PC-3 (cell line): ENCODE measurements around the gene CDCA4. TPM values are rescaled to one million over a fixed set of nuclear protein-coding genes. Genes with fewer than 3 reads are reported as not detected.

ENCODE experiments used
- ATAC-seq: fragments of 200-7000 bp; cut with Tn5 transposase; 2 replicates; pipeline ENCODE4 v1.9.1; 2020; ENCODE audit warnings: mild to moderate bottlenecking, moderate library complexity
- BruUV-seq: library from RNA; stranded (reverse); fragments of 400-500 nt; replicated peaks from 2 replicates; lab custom pipeline; 2021; lab: Mats Ljungman, UMichigan
- CTCF ChIA-PET: fragments of 300-600 bp; sonication (Branson Sonifier 250); formaldehyde crosslinking; loops from one replicate; lab custom pipeline; 2022; ENCODE audit warnings: antibody characterized with exemption; lab: Charles Lee
- POLR2A ChIA-PET: fragments of 300-600 bp; sonication (Branson Sonifier 250); formaldehyde crosslinking; loops from one replicate; lab custom pipeline; 2022; ENCODE audit warnings: antibody characterized with exemption; ENCODE audit not compliant: unreplicated experiment; lab: Charles Lee
- DNase-seq: peaks from one replicate; pipeline ENCODE4 v3.0.0-alpha.2; 2015
- H2AFZ ChIP-seq: fragments of 300-600 bp; sonication (generic); 2 replicates; pipeline ENCODE4 v1.6.0; 2016; ENCODE audit warnings: antibody characterized with exemption, low read length
- H3F3A ChIP-seq: fragments of 300-600 bp; sonication (generic); one replicate; pipeline ENCODE4 v1.6.0; 2017; ENCODE audit warnings: antibody characterized with exemption, low read length, control low read depth, mild to moderate bottlenecking; ENCODE audit not compliant: unreplicated experiment
- H3K27ac ChIP-seq: fragments of 300-600 bp; sonication (generic); 2 replicates; pipeline ENCODE4 v1.5.1; 2016; ENCODE audit warnings: mild to moderate bottlenecking, low read length
- H3K27me3 ChIP-seq: fragments of 300-600 bp; sonication (generic); 2 replicates; pipeline ENCODE4 v1.6.1; 2016; ENCODE audit warnings: low read length, mixed read lengths
- H3K36me3 ChIP-seq: fragments of 300-600 bp; sonication (generic); 2 replicates; pipeline ENCODE4 v1.6.1; 2016; ENCODE audit warnings: low read depth, mixed run types, low read length, mixed read lengths
- H3K4me1 ChIP-seq: fragments of 300-600 bp; sonication (generic); 2 replicates; pipeline ENCODE4 v1.5.1; 2016; ENCODE audit warnings: low read length; ENCODE audit not compliant: insufficient read depth
- H3K4me2 ChIP-seq: fragments of 300-600 bp; sonication (generic); 2 replicates; pipeline ENCODE4 v1.6.0; 2016; ENCODE audit warnings: low read length
- H3K4me3 ChIP-seq: fragments of 300-600 bp; sonication (generic); 2 replicates; pipeline ENCODE4 v1.5.1; 2016; ENCODE audit warnings: mild to moderate bottlenecking, low read length, mixed read lengths
- H3K79me2 ChIP-seq: fragments of 300-600 bp; sonication (generic); 2 replicates; pipeline ENCODE4 v1.6.1; 2017; ENCODE audit warnings: low read length, mixed read lengths
- H3K9ac ChIP-seq: fragments of 300-600 bp; sonication (generic); 2 replicates; pipeline ENCODE4 v1.6.0; 2016; ENCODE audit warnings: mild to moderate bottlenecking, low read length
- H3K9me2 ChIP-seq: fragments of 300-600 bp; sonication (generic); replicated peaks from 2 replicates; pipeline ENCODE4 v1.6.1; 2016; ENCODE audit warnings: mixed run types, low read length, mixed read lengths
- H3K9me3 ChIP-seq: fragments of 300-600 bp; sonication (generic); 2 replicates; pipeline ENCODE4 v1.6.1; 2016; ENCODE audit warnings: low read length, mixed read lengths
- H4K20me1 ChIP-seq: fragments of 300-600 bp; sonication (generic); 2 replicates; pipeline ENCODE4 v1.6.1; 2016; ENCODE audit warnings: low read length, mixed read lengths
- EZH2 ChIP-seq: fragments of 300-600 bp; sonication (generic); IDR thresholded peaks from one replicate; pipeline ENCODE4 v1.6.1; 2017; ENCODE audit warnings: antibody characterized with exemption, mild to moderate bottlenecking, low read length; ENCODE audit not compliant: unreplicated experiment
- EZH2phosphoT487 ChIP-seq: fragments of 300-600 bp; sonication (generic); IDR thresholded peaks from 2 replicates; pipeline ENCODE4 v1.6.1; 2018; ENCODE audit warnings: mild to moderate bottlenecking, antibody characterized with exemption, low read length, borderline replicate concordance
- intact Hi-C: fragments of 100-400 bp; cut with micrococcal nuclease; formaldehyde crosslinking; loops from 2 replicates; pipeline ENCODE4 v1.9.0; 2023
- total RNA-seq: library from RNA; depleted of rRNA; stranded (reverse); fragments of >200 nt; gene quantifications from 2 replicates; pipeline ENCODE4 v1.2.3, GENCODE V29; 2014
- TF ChIP-seq, protein P1 (sequence below): fragments of 300-600 bp; sonication (generic); conservative IDR thresholded peaks from 2 replicates; pipeline ENCODE4 v1.5.1; 2017; ENCODE audit warnings: antibody characterized with exemption, low read depth, mild to moderate bottlenecking, low read length

Gene CDCA4
- total RNA-seq, 1 experiment from 2014 or later, result 113 TPM

DNA sequence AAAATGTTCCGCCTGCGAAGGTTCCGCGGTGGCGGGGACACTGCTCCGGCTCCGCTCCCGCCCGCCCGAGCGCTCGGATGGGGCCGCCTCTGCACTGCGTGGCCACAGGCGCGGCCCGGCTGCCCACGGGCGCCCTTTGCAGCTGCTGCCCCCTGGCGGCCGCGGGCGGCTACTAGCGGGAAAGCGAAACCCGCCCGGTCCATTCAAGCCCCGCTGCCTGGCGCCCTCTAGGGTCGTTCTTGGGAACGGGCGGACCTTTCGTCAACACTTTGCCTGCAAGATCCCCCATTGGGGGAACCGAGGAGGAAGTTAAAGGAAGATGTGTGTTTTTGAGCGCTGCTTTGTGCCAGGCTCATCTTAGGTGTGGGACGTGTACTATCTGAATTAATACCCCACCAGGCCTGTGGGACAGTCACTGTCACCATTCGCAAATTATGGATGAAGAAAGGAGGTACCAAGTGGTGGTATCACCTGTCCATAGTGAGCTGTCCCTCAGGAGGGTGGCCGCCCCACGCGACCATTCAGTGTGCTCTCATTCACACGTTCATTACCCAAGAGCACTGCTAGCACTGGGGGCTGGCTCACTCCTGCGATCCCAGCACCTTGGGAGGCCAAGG lies 24.9 kb upstream of the CDCA4 start:
- Histone ChIP-seq H4K20me1 (no peaks in the 10 kb centered on the region), H3K4me2 (peak overlapping the region; percentile 45), H2AFZ (peak overlapping the region; percentile 62), H3K79me2 (no peaks in the 10 kb centered on the region), H3K27me3 (no peaks in the 10 kb centered on the region), H3F3A (no peaks in the 10 kb centered on the region), H3K9me2 (no peaks in the 10 kb centered on the region), H3K27ac (no peak overlapping the region), H3K4me3 (peak overlapping the region; percentile 14; the same call in 1 of the 2 replicates), H3K4me1 (no peaks in the 10 kb centered on the region), H3K9ac (no peak overlapping the region), H3K9me3 (no peaks in the 10 kb centered on the region), H3K36me3 (no peaks in the 10 kb centered on the region; the same call in 1 of the 2 replicates)
- BruUV-seq, result no TSS peak
- CTCF ChIA-PET, result interaction anchor here (0.8 to 1.3 kb wide), 3 partner anchors 17 to 72 kb away, joined by 3 to 6 read pairs (median 4); no protein-coding TSS in a partner anchor
- POLR2A ChIA-PET, result no interaction called here
- intact Hi-C loops, result loop anchor here (1.0 kb wide), 2 partner anchors 70 to 150 kb away; no protein-coding TSS in a partner anchor
- no peak for TF ChIP-seq EZH2phosphoT487
- TF ChIP-seq, protein P1, sequence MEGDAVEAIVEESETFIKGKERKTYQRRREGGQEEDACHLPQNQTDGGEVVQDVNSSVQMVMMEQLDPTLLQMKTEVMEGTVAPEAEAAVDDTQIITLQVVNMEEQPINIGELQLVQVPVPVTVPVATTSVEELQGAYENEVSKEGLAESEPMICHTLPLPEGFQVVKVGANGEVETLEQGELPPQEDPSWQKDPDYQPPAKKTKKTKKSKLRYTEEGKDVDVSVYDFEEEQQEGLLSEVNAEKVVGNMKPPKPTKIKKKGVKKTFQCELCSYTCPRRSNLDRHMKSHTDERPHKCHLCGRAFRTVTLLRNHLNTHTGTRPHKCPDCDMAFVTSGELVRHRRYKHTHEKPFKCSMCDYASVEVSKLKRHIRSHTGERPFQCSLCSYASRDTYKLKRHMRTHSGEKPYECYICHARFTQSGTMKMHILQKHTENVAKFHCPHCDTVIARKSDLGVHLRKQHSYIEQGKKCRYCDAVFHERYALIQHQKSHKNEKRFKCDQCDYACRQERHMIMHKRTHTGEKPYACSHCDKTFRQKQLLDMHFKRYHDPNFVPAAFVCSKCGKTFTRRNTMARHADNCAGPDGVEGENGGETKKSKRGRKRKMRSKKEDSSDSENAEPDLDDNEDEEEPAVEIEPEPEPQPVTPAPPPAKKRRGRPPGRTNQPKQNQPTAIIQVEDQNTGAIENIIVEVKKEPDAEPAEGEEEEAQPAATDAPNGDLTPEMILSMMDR, result peak; percentile 99
- peak; percentile 88 for ATAC-seq
- DNase-seq, result peak; percentile 92

DNA sequence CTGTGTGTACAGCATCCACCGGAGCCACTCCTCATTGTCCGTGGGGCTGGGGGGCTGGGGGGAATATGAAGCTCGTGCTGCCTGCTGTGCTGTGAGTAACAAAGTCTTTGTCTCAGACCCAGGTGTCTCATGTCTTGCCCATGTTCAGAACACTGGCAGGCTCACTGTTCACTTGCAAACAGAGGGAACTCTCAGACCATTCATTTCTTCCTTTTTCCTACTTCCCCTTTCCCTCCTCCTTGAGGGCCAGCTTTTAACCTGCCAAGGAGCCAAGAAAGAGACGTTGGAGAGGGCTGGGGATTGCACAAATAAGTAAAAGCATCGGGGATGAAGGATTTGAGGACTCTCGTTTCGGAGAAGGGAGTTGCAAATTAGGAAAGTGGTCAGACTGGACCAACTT lies 22.8 kb upstream of the CDCA4 start:
- Histone ChIP-seq H3K9me3 (no peaks in the 10 kb centered on the region), H3K4me1 (no peaks in the 10 kb centered on the region), H3K4me3 (no peak overlapping the region), H2AFZ (no peak overlapping the region), H3K27me3 (no peaks in the 10 kb centered on the region), H3K36me3 (no peaks in the 10 kb centered on the region; the same call in 1 of the 2 replicates), H3F3A (no peaks in the 10 kb centered on the region), H3K4me2 (no peak overlapping the region), H3K9me2 (no peaks in the 10 kb centered on the region), H4K20me1 (no peaks in the 10 kb centered on the region), H3K9ac (no peak overlapping the region), H3K27ac (no peak overlapping the region), H3K79me2 (no peaks in the 10 kb centered on the region)
- ATAC-seq (no peak), DNase-seq (no peak)
- CTCF ChIA-PET, result no interaction called here
- POLR2A ChIA-PET, result interaction anchor here (0.7 kb wide), 1 partner anchor 23 kb away, joined by 3 read pairs; the partner anchor contains the start of gene CDCA4
- BruUV-seq, result no TSS peak
- intact Hi-C loops, result no loop called here
- no peak for TF ChIP-seq EZH2
- TF ChIP-seq, protein P1, result no peak
- no peak for TF ChIP-seq EZH2phosphoT487

DNA sequence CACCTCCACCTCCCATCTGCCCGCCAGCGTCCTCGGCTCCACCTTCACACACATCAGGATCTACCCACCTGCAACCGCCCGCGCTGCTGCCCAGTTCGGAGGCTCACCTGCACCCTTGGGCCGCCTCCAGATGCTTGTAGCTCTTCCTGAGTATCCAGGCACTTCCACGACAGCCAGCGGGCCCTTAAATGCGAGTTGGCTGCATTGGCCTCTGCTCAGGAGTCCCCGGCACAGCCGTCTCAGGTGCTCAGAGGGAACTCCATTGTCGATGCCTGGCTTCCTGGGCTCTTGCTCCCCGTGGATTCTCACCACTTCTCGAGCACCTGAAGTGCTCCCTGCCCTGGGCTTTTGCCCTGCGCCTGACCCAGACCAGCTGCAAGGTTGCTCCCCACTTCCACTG lies 21.9 kb upstream of the CDCA4 start:
- Histone ChIP-seq H4K20me1 (no peaks in the 10 kb centered on the region), H3K79me2 (no peaks in the 10 kb centered on the region), H2AFZ (no peak overlapping the region), H3K36me3 (no peaks in the 10 kb centered on the region; the same call in 1 of the 2 replicates), H3K9ac (no peak overlapping the region), H3K9me3 (no peaks in the 10 kb centered on the region), H3K27ac (no peak overlapping the region), H3K4me2 (no peak overlapping the region), H3K27me3 (no peaks in the 10 kb centered on the region), H3K9me2 (no peaks in the 10 kb centered on the region), H3K4me1 (0 out of 2 replicates have a peak, but pooled peaks cover 3% of the 10 kb centered on the region), H3F3A (no peaks in the 10 kb centered on the region), H3K4me3 (no peak overlapping the region)
- TF ChIP-seq, protein P1, result no peak
- TF ChIP-seq EZH2phosphoT487 (no peak), EZH2 (no peak)
- CTCF ChIA-PET, result no interaction called here
- intact Hi-C loops, result no loop called here
- DNase-seq, result no peak
- POLR2A ChIA-PET, result no interaction called here
- ATAC-seq, result no peak
- BruUV-seq, result no TSS peak
